NCI-H128 (cell line): ENCODE results near the gene IST1.
"Not testable (repeated sequence)": the region's sequence is repeated elsewhere in the genome, so short reads cannot be mapped to it uniquely, and the experiment has no call there.

Experiments used
- DNase-seq: peaks from one replicate; lab custom pipeline; 2025; ENCODE audit not compliant: unreplicated experiment; lab: John Stamatoyannopoulos, UW

Gene IST1

DNA sequence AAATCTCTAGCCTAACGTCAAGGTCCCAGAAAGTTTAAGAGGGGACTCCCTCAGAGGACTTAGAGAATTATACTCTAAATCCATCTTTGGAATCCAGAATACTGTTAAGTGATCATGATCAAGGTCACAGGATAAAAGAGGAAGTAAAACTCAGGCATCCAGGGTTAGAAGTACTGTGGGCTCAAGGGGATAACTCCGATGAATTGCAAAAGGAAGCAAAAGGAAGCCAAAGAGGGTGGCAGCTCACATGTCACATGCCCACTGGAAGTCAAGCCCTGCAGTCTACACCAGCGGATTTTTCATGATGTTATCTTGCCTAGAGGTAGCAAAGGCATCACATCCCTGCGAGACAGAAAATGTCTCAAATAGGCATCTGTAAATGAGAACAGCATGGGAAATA, 15.2 kb upstream of the IST1 start:
- DNase-seq = no peak

DNA sequence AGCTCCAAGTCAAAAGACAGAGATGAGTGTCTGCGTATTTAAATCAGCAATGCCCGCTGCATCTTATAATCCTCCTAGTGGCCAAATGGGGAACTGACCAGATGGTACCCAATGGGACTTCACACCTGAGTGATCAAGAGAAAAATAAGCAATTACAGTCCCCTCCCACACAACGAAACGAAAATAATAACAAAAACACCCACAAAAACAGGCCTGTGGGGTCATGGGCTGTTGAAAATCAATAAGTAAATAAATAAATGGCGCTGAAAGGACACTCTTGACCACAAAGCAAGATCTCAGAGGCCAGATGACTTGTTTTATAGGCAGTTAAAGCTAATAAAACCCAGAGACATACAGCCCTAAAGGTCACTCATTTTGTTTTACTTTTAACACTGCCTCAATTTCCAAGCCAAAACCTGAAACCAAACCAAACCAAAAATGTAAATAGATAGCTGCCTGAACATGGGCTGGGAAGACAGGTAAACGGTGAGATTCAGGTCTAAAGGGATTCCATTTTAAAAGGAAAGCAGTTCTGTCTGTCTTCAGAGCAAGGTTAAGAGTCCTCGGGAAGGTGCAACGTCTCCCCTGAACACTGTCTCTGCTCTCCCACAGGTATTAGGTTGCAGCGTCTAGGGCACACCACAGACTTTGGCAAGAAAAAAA, 12.7 kb upstream of the IST1 start:
- peak; percentile 43 for DNase-seq

DNA sequence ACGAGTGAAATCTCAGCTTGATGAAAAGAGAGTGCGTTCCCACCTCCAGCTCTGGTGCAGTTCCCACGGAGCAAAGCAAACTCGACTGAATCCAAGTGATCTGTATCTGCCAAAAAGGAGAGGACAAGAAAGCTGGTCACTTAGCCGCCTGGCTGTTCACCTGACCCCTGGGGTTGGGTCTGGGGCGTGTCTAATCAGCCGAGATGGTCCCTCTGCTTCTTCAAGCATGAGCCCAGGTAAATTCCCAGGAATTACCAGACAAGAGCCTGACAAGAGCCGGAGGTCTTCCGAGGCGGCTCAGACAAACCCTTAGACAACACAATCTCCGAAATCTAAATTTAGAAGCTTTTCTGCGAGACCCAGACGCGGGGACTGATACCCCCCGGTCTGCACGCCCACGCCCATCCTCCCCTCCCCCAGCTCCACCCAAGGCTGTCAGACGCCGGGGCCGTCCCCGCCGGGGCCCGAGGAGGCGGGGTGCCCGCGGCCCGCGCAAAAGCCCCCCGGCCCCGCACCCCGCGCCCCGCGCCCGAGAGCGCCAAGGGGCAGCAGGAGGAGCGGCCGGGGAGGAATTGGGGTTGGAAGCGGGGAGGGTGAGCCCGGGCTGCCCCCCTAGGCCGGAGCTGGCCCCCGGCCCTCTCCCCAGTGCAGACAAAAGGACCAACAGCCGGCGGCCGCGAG, 12.0 kb upstream of the IST1 start:
- DNase-seq = no peak

DNA sequence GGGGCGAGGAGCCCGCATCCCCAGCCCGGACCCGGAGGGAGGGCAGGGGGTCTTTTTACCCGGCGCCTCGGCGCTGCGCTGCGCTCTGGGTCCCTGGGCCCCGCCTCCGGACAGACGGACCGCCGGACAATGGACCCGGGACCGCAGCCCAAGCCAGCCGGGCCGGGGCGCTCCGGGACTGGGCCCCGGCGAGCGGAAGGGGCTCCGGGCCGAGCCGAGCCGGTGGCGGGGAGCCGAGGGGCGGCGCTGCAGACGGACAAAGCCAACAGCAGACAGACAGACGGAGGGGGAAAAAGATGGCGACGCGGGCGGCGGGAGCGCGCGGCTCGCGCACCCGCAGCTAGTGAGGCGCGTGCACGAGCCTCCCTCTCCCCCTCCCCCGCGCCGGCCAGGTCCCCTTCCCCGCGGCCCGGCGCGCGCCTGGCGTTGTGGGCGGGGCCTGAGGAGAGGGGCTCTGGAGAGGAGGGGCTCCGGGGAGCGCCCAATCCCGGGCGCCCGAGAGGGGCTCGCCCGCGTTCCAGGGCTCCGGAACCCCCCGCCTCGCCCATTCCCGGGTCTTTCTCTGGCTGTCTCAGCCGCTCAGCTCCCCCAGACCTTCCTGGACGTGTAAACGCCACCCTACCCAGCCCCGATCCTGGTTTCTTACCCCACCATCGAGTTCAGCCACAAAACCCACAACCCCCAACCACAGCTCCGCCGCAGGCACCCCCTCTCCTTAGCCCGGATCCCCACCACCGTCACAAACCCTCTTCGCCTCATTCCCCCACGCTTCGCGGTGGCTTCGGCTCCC, 11.3 kb upstream of the IST1 start, which contains the start of gene ZNF821:
TSS of gene ZNF821 (minus strand) at position 334 of the 790 bp plus-strand sequence. CDS start 4,236 bp downstream, outside the sequence.
- DNase-seq = peak; percentile 56

DNA sequence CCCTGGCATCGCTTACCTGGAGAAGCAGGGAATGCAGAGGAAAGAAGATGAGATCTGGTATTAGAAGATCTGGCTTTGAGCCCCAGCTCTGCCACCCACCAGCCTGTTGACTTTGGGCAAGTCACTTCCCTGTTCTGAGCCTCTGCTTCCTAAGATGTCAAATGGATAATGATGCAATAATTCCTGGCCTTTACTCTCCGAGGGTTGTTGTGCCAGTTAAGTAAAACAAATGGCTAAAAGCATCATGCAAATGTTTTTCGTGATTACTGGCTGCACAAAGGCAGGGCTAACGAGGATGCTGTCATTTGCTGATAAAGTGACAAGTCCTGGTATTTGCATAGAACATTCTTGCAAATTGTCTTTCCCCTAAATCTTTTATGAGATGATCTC, 10.1 kb upstream of the IST1 start:
- no peak for DNase-seq

DNA sequence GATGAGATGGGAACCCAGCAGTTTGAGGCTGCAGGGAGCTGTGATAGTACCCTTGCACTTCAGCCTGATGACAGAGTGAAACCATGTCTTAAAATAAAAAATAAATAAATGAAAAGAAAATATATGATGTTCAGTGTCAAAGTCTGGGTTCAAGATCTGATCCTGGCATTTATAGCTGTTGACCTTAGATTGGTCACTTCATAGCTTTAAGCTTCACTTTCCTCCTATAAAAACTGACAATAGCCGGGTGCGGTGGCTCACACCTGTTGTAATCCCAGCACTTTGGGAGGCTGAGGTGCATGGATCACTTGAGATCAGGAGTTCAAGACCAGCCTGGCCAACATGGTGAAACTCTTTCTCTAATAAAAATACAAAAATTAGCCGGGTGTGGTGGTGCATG, 6.2 kb upstream of the IST1 start:
- DNase-seq = no peak

DNA sequence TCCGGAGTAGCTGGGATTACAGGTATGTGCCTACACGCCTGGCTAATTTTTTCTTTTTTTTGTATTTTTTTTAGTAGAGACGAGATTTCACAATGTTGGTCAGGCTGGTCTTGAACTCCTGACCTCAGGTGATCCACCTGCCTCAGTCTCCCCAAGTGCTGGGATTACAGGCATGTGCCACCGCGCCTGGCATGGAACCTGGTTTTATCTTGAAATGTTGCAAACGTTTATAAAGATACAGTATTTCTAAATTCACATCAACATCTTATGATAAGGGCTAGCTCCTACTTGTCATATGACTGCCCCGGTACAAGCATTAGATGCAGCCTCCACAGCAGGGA, 1.5 kb upstream of the IST1 start:
- no peak for DNase-seq

DNA sequence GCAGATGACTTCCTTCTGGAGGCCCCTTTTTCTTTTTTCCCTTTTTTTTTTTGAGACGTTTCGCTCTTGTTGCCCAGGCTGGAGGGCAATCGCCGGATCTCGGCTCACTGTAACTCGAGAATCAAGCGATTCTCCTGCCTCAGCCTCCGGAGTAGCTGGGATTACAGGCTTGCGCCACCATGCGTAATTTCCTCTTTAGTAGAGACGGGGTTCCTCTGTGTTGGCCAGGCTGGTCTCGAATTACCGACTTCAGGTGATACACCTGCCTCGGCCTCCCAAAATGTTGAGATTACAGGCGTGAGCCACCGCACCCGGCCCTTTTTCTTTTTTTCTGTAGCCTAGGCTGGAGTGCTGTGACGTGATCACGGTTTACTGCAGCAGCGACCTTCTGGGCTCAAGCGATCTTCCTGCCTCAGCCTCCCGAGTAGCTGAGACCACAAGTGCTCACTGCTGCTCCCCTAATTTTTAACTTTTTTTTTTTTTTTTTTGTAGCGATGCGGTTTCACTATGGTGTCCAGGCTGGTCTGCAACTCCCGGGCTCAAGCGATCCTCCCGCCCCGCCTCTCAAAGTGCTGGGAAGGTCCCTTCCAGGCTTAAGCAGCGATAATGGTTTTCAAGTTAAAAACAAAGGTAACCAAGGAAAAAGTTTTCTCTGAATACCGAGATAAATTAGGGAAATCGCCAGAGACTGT, 956 bp upstream of the IST1 start:
- peak; percentile 6 for DNase-seq

DNA sequence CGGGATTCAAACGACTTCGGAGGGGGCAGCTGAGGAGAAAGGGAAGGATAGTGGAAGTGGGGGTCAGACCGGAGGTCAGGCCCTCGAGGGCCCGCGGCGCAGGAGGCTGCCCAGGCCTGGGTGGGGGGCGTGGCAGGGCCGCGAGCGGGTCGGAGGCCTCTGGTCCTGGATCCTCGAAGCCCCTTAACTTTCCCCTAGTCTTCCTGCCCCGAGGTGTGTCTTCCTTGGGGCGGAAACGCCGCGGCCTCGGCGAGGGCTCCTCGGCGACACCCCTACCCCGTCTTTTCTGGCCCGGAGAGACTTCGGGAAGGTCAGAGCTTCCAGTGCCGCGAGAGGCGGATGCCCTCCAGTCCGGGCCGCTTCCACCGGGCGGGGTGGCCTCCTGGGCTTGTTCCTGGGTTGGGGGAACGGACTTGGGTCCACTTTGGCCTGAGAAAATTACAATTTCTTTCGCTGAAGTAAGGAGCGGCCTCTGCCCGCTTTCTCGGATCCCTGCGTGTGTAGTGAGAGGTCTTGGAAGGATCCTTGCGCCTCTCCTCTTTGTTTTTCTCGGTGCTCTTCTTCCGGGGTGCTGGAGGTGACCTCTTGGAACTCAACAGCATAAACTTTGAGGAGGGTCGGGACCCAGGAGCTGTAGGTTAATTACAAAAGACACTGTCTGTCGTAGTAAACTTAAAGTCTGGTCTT, 491 bp downstream of the IST1 start:
- DNase-seq = no peak

DNA sequence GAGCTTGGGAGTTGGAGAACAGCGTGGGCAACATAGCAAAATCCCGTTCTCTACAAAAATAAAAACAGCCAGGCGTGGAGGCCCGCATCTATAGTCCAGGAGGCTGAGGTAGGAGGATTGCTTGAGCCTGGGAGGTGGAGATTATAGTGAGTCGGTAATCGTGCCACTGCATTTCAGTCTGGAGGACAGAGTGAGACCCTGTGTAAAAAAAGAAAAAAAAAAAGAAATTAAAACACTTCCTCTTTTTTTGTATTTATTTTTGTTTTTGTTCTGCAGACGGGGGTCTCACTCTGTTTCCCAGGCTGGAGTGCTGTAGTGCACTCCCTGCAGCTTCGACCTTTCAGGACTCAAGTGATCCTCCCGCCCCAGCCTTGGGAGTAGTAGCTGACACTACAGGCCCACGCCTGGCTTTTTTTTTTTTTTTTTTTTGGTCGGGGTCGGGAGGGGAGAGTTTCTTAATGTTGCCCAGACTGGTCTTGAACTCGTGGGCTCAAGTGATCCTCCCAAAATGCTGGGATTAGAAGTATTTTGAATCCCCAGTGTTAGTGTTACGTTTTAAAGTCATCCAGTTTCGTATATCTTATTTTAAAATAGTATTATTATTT, 1.5 kb downstream of the IST1 start:
- no peak for DNase-seq

DNA sequence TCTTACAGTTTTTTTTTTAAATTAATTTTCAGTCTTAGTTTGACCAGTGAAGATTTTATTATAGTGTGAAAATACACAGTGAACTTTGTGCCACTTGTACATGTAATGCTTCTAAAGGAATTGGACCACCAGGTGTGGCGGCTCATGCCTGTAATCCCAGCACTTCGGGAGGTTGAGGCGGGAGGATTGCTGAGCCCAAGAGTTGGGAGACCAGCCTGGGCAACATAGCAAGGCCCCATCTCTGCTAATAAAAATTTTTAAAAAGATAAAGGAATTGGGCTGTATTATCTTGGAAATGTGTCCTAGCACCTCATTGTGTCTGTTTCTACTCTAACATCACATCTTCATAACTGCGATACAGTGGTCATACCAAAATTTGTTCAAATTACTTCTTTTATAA, 3.8 kb downstream of the IST1 start:
- no peak for DNase-seq

DNA sequence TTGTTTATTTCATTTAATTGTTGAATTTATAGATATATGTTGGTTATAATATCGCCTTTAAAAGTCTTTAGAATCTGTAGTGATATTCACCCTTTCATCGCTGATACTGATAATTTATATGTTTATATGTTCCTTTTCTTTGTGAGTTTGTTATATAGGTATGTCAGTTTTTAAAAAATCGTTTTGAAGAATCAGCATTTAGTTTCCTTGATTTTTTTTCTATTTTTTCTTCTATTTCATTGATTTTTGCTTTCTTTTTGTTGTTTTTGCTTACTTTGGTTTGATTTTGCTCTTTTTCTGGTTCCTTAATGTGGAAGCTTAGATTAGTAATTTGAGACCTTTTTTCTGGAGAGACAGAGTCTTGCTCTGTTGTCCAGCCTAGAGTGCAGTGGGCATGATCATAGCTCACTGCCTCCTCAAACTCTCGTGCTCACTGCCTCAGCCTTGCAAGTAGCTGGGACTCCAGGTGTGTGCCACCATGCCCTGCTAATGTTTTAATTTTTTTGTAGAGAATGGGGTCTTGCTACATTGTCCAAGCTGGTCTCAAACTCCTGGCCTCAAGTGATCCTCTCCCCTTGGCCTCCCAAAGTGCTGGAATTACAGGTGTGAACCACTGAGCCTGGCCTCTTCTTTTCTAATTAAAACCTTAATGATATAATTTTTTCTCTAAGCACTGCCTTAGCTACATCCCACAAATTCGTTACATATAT, 7.5 kb downstream of the IST1 start:
- no peak for DNase-seq

DNA sequence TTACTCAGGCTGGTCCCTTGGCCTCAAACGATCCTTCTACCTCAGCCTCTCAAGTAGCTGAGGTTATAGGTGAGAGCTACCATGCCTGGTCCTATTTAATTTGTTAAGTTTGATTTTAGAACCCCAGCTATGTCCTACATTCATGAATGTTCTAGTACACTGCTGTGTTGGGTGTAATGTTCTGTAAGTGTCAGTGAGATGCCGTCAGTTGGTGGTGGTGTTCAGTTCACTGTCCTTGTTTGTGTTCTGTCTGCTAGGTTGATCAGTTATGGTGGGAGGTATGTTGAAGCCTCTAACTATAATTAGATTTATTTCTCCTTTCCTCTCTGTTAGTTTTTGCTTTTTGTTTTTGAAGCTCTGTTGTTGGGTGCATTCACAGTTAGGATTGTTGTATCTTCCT, 8.3 kb downstream of the IST1 start:
- DNase-seq = no peak

DNA sequence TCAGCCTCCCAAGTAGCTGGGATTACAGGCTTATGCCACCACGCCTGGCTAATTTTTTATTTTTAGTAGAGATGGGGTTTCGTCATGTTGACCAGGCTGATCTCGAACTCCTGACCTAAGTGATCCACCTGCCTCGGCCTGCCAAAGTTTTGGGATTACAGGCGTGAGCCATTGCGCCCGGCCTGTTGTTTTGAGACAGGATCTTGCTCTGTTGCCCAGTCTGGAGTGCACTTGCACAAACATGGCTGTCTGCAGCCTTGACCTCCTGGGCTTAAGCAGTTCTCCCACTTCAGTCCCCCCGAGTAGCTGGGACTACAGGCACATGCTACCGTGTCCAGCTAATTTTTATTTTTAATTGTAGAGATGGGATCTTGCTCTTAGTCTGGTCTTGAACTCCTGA, 8.9 kb downstream of the IST1 start:
- no peak for DNase-seq

DNA sequence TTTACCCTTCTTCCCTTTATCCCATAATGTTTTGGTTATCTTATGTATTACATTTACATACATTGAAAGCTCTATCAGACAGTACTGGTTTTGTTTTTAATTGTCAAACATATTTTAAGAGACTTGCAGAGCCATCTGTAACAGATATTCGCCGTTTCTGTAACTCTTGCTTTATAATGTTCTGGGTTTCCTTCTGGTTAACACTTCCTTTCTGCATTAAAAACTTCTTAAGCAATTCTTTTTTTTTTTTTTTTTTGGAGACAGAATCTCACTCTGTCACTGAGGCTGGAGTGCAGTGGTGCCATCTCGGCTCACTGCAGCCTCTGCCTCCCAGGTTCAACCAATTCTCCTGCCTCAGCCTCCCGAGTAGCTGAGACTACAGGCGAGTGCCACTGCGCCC, 10.4 kb downstream of the IST1 start:
- DNase-seq = not testable (repeated sequence)

DNA sequence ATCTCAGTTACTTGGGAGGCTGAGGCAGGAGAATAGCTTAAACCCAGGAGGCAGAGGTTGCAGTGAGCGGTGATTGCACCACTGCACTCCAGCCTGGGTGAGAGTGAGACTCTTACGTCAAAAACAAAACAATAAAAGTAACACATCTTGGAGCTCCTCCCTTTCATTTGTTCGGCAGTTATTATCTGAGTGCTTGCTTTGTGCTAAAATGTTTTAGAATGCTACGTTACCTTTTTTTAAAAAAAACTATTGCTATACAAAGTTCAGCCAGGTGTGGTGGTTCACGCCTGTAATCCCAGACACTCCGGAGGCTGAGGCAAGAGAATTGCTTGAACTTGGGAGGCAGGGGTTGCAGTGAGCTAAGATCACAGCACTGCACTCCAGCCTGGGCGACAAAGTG, 15.8 kb downstream of the IST1 start:
- DNase-seq = no peak

DNA sequence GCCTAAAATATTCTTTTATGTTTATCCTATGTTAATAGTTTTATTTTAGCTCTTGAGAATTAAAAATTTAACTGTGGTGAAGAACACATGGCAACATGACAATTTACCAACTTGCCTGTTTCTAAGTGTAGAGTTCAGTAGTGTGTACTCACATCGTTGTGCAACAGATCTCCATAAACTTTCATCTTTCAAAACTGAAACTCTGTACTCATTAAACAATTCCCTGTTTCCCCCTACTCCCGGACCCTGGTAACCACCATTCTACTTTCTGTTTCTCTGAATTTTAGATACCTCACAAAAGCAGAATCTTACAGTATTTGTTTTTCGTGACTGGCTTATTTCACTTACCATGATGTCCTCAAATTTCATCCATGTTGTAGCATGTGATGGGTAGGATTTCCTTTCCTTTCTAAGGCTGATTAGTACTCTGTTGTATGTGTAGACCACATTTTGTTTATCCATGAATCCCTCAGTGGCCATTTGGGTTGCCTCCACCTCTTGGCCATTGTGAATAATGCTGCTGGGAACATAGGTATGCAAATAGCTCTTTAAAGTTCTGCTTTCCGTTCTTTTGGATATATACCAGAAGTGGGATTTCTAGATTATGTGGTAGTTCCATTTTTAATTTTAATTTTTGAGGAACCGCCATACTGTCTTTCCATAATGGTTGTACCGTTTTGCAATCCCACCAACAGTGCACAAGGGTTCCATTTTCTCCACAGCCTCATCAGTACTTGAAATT, 17.4 kb downstream of the IST1 start:
- DNase-seq = no peak

DNA sequence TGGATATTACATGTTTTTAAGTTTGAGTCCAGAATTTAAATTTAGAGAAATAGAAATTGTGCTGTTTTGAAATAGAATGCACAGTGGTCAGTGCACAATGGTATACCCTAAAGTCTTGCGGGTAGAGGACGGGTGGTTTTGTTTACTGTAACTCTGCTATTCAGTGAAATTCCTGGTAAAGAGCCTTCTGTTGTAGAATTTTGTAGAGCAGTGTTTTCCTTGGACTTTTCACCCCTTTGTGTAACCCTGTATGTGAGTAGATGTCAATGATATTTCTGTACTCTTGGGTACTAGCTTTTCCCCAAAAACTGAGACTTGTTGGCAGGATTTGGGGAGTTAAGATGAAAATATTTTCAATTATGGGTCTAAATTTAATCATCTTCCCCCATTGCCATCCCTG, 19.5 kb downstream of the IST1 start:
- DNase-seq = no peak

DNA sequence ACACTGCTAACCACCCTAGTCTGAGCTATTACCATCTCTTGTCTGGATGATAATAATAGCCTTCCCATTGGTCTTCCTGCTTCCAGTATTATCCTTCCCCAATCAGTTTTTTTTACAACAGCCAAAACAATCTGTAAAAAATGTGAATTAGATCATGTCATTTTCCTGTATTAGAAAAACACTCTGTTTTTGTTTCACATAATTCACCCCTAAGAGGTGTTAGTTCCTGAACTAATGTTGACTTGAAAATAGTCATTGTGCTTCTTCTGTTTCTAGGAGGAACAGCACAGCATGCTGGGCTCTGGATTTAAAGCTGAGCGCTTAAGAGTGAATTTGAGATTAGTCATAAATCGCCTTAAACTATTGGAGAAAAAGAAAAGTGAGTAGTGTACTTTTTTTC, 20.0 kb downstream of the IST1 start:
- no peak for DNase-seq
